Measurements from ENCODE around the gene COPS2.
"Not testable (repeated sequence)": the region's sequence is repeated elsewhere in the genome, so short reads cannot be mapped to it uniquely, and the experiment has no call there.

Gene COPS2

GRCh38 chr15:49155110-49155833 lies at the start of gene COPS2:
Gene COPS2, minus strand, starts transcription at chr15:49155599. Its CDS starts 21 bp downstream, at chr15:49155578.
- DNase-seq = peak; percentile 99

- no peak for DNase-seq
Measured at GRCh38 chr15:49200347-49200746, 44.9 kb upstream of the COPS2 start.

GRCh38 chr15:49199666-49200065 lies 44.3 kb upstream of the COPS2 start:
- no peak for DNase-seq

- no peak for DNase-seq
Measured at GRCh38 chr15:49196856-49197255, 41.5 kb upstream of the COPS2 start.

GRCh38 chr15:49191892-49192291 lies 36.5 kb upstream of the COPS2 start:
- DNase-seq = no peak

- peak; percentile 70 for DNase-seq
Measured at GRCh38 chr15:49190586-49190985, 35.2 kb upstream of the COPS2 start.

- DNase-seq = peak; percentile 64
Measured at GRCh38 chr15:49189631-49190030, 34.2 kb upstream of the COPS2 start.

GRCh38 chr15:49188933-49189332 lies 33.5 kb upstream of the COPS2 start:
- no peak for DNase-seq

GRCh38 chr15:49187549-49188245 lies 32.3 kb upstream of the COPS2 start:
- DNase-seq = no peak

- DNase-seq = no peak
Measured at GRCh38 chr15:49185473-49185872, 30.1 kb upstream of the COPS2 start.

- DNase-seq = not testable (repeated sequence)
Measured at GRCh38 chr15:49183741-49184140, 28.3 kb upstream of the COPS2 start.

GRCh38 chr15:49182128-49182527 lies 26.7 kb upstream of the COPS2 start:
- no peak for DNase-seq

- no peak for DNase-seq
Measured at GRCh38 chr15:49179433-49180190, 24.2 kb upstream of the COPS2 start.

- peak; percentile 60 for DNase-seq
Measured at GRCh38 chr15:49178497-49178896, 23.1 kb upstream of the COPS2 start.

- DNase-seq = not testable (repeated sequence)
Measured at GRCh38 chr15:49175582-49176397, 20.4 kb upstream of the COPS2 start.

- DNase-seq = no peak
Measured at GRCh38 chr15:49174902-49175301, 19.5 kb upstream of the COPS2 start.

- DNase-seq = no peak
Measured at GRCh38 chr15:49171790-49172189, 16.4 kb upstream of the COPS2 start.

GRCh38 chr15:49169880-49170597 lies 14.6 kb upstream of the COPS2 start, which contains the start of gene GALK2:
Gene GALK2, plus strand, starts transcription at chr15:49170247. Its CDS starts 76 bp downstream, at chr15:49170323.
- peak; percentile 97 for DNase-seq

- DNase-seq = no peak
Measured at GRCh38 chr15:49168016-49168415, 12.6 kb upstream of the COPS2 start.

GRCh38 chr15:49164865-49165264 lies 9.5 kb upstream of the COPS2 start:
- no peak for DNase-seq

- no peak for DNase-seq
Measured at GRCh38 chr15:49163678-49164077, 8.3 kb upstream of the COPS2 start.

All from hematopoietic multipotent progenitor cell treated with erythropoietin and hydrocortisone succinate and interleukin-3 and kit ligand, for 4 days (in vitro differentiated cells).